HEK293 (cell line): ENCODE results near the gene CTPS1.

Experiments
- ATF2 ChIP-seq: fragments of 450-650 bp; formaldehyde crosslinking; IDR thresholded peaks from 2 replicates; pipeline ENCODE4 v1.5.1; 2016; ENCODE audit warnings: missing biosample characterization, missing genetic modification characterization, low read depth
- CTCF ChIP-seq: fragments of 450-650 bp; formaldehyde crosslinking; IDR thresholded peaks from 2 replicates; pipeline ENCODE4 v1.5.1; 2016; ENCODE audit warnings: missing biosample characterization, missing genetic modification characterization
- PATZ1 ChIP-seq: fragments of 450-650 bp; formaldehyde crosslinking; IDR thresholded peaks from 2 replicates; pipeline ENCODE4 v1.5.1; 2016; ENCODE audit warnings: missing biosample characterization, missing genetic modification characterization
- ZFHX2 ChIP-seq: fragments of 450-650 bp; formaldehyde crosslinking; conservative IDR thresholded peaks from 2 replicates; pipeline ENCODE4 v1.5.1; 2016; ENCODE audit warnings: missing biosample characterization, missing genetic modification characterization
- ZFP69B ChIP-seq: fragments of 450-650 bp; formaldehyde crosslinking; IDR thresholded peaks from 2 replicates; pipeline ENCODE4 v1.5.1; 2016; ENCODE audit warnings: missing biosample characterization, missing genetic modification characterization

DNA sequence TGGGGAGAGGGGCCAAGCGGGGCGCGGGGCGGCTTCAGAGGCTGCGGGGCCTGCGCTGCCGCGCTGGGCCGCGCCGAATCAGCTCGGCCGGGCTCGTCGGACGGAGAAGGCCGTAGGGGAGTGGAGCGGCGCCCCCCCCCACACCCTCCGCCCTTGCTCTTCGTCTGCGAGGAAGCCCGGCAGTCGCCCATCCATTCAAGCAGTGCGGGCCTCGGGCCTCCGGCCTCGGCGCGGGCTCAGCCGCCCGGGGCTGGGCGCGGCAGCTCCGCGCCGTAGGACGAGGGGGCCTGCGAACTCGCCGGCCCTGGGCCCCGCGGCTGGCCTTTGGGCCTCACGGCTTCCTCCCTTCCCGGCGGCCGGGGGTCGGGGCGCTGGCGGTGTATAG is 564 bp downstream of the CTPS1 start:
- TF ChIP-seq CTCF (tag by site-specific recombination) (no peak), ATF2 (tag by site-specific recombination) (no peak), ZFP69B (tag by site-specific recombination) (no peak), ZFHX2 (tag by site-specific recombination) (no peak), PATZ1 (tag by site-specific recombination) (no peak)
